GM19035 (cell line): ENCODE results near the gene RGSL1.

Experiments
- ATAC-seq: cut with Tn5 transposase; IDR thresholded peaks from one replicate; pipeline ENCODE4 v1.9.1; 2021; ENCODE audit not compliant: unreplicated experiment

The RGSL1 gene

DNA sequence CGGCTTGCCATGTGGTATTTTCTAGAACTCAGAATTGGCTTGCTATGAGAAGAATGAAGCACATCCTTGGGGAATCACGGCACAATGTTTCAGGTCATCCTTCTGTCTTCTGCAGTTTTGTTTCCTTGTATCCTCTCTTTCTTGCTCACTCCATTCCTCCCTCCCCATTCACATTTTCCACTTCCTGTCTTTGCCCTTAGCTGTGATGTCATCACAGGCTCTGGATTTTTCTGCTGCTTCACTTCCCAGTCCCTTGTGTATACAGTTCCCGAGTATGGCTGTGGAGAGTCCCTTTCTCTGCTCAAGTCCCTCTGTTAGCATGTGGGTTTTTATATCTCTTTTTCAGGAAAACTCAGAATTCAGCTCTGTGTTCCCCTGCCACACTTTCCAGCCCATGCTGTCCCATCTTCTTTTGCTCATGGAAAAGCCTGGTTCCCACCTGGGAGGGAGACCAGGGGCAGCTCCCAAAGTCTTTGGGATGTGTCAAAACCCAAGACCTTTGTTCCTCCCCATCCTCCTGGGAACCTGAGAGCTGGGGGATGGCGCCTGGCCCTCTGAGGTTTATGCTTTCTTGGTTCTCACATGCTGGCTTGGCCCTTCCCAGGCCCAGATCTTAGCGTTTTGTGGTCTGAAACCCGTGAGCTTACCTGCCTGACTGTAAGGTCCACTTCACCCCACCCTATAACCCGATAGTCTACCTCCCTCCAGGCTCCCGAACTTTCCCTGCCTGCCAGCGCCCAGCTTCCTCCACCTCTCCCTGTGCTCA is 159.1 kb downstream of the RGSL1 start:
- no peak for ATAC-seq
